ENCODE measurements around the gene ADCY7. TPM values are rescaled to one million over a fixed set of nuclear protein-coding genes. Genes with fewer than 3 reads are reported as not detected.
A peak's percentile ranks its signal among the peaks of the same experiment; 100 is the strongest.

The ADCY7 gene
- total RNA-seq, 2 donors from 2014 or later = 187 to 203 TPM

GRCh38 chr16:50360033-50360778, 93.9 kb downstream of the ADCY7 start:
- Mint-ChIP-seq H3K4me3 (no peak overlapping the region), H3K27ac (peak overlapping the region; percentile 84)

DNA sequence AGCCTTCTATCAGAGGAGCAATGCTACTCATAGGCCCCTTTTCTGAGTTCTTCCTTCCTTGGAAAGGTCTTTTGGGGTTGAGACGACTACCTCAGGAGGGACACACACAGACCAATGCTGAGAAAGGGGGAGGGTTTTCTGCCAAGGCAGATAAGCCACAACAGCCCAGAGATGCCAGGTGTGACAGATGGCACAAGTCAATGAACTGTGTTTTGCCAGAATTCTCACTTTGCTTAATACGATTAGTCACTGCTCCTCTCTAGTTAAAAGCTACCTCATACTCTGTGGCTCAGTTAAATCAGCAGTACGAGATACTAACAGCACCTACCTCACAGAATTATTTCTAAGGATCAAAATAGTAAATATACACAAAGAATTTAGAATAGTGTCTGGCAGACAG, 94.4 kb downstream of the ADCY7 start:
- Mint-ChIP-seq H3K4me1 (peaks cover 48% of the 10 kb centered on the region), H3K4me3 (no peak overlapping the region), H3K27ac (peak overlapping the region; percentile 32), H3K36me3 (ENCODE audit: low read depth) (peaks cover 12% of the 10 kb centered on the region), H3K27me3 (no peaks in the 10 kb centered on the region)
- DNase-seq (no peak), ATAC-seq (no peak)
- H3K9me3 ChIP-seq (ENCODE audit: control insufficient read depth, low read length, poor library complexity, severe bottlenecking) = no peaks in the 10 kb centered on the region

More at GRCh38 chr16:50360033-50360778, 93.9 kb downstream of the ADCY7 start:
- peaks cover 10% of the 10 kb centered on the region for H3K36me3 Mint-ChIP-seq (ENCODE audit: low read depth)
- H3K4me1 Mint-ChIP-seq = peaks cover 43% of the 10 kb centered on the region
- ATAC-seq = no peak
- DNase-seq = no peak
- H3K27me3 Mint-ChIP-seq = no peaks in the 10 kb centered on the region
- H3K9me3 ChIP-seq (ENCODE audit: control insufficient read depth, low read length, poor library complexity, severe bottlenecking) = no peaks in the 10 kb centered on the region

DNA sequence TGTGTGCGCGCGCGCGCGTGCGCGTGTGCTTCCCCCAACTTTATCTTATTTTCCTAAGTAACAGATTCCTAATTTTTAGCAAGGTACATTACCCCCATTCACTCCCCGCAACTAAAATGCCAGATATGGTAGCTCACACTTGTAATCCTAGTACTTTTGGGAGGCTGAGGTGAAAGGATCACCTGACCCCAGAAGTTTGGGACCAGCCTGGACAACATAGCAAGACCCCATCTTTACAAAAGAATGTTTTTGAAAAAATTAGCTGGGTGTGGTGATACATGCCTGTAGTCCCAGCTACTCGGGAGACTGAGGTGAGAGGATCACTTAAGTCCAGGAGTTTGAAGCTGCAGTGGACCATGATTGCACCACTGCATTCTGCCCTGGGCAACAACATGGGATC, 97.3 kb downstream of the ADCY7 start:
- no peak overlapping the region for H3K27ac Mint-ChIP-seq
- H3K4me1 Mint-ChIP-seq = peaks cover 61% of the 10 kb centered on the region
- no peak overlapping the region for H3K4me3 Mint-ChIP-seq
- H3K36me3 Mint-ChIP-seq (ENCODE audit: low read depth) = peaks cover 12% of the 10 kb centered on the region
- DNase-seq (no peak), ATAC-seq (no peak)
- no peaks in the 10 kb centered on the region for H3K9me3 ChIP-seq (ENCODE audit: control insufficient read depth, low read length, poor library complexity, severe bottlenecking)
- no peaks in the 10 kb centered on the region for H3K27me3 Mint-ChIP-seq

- H3K4me1 Mint-ChIP-seq = peaks cover 58% of the 10 kb centered on the region
- H3K4me3 Mint-ChIP-seq = peak overlapping the region; percentile 67
- ATAC-seq = no peak
- no peaks in the 10 kb centered on the region for H3K27me3 Mint-ChIP-seq
- DNase-seq = no peak
- peaks cover 12% of the 10 kb centered on the region for H3K36me3 Mint-ChIP-seq (ENCODE audit: low read depth)
- no peaks in the 10 kb centered on the region for H3K9me3 ChIP-seq (ENCODE audit: control insufficient read depth, low read length, poor library complexity, severe bottlenecking)
- peak overlapping the region; percentile 92 for H3K27ac Mint-ChIP-seq
Observed at GRCh38 chr16:50365791-50366575, 99.6 kb downstream of the ADCY7 start.

Other genes with a start within 250 kb of the ADCY7 start
- gene CNEP1R1, start 241.3 kb upstream of the ADCY7 start, total RNA-seq = 10 to 100 TPM; 32.6 to 32.8 TPM
- 10 to 100 TPM; 10.9 to 12.0 TPM for gene HEATR3, start 200.6 kb upstream of the ADCY7 start, total RNA-seq
- gene TENT4B, start 113.2 kb upstream of the ADCY7 start, total RNA-seq = 10 to 100 TPM; 21.5 to 23.0 TPM
- 10 to 100 TPM; 74.2 to 83.4 TPM for gene BRD7, start 102.4 kb downstream of the ADCY7 start, total RNA-seq